ENCODE data around the gene YTHDC1. TPM values are rescaled to one million over a fixed set of nuclear protein-coding genes. Genes with fewer than 3 reads are reported as not detected.

The YTHDC1 gene
- total RNA-seq, 1 donor from 2014 or later: 110 TPM

GRCh38 chr4:68342134-68342533 lies 7.8 kb downstream of the YTHDC1 start:
- DNase-seq (ENCODE audit: low spot score): no peak
- Mint-ChIP-seq H3K4me3 (ENCODE audit: unreplicated experiment) (no peak overlapping the region), H3K27me3 (ENCODE audit: unreplicated experiment) (peaks cover 3% of the 10 kb centered on the region), H3K9me3 (ENCODE audit: unreplicated experiment) (no peaks in the 10 kb centered on the region), H3K27ac (ENCODE audit: unreplicated experiment) (peak overlapping the region; percentile 88), H3K36me3 (ENCODE audit: low read depth, unreplicated experiment) (peaks cover 15% of the 10 kb centered on the region), H3K4me1 (ENCODE audit: unreplicated experiment) (peaks cover 48% of the 10 kb centered on the region)
- TF ChIP-seq CTCF (IDR thresholded peaks at IDR 0.05; ENCODE audit: unreplicated experiment): no peak

- H3K27ac Mint-ChIP-seq (ENCODE audit: unreplicated experiment): no peak overlapping the region
- H3K9me3 Mint-ChIP-seq (ENCODE audit: unreplicated experiment): no peaks in the 10 kb centered on the region
- H3K4me1 Mint-ChIP-seq (ENCODE audit: unreplicated experiment): peaks cover 26% of the 10 kb centered on the region
- H3K4me3 Mint-ChIP-seq (ENCODE audit: unreplicated experiment): no peak overlapping the region
- DNase-seq (ENCODE audit: low spot score): no peak
- H3K27me3 Mint-ChIP-seq (ENCODE audit: unreplicated experiment): peaks cover 2% of the 10 kb centered on the region
- no peak for TF ChIP-seq CTCF (IDR thresholded peaks at IDR 0.05; ENCODE audit: unreplicated experiment)
- H3K36me3 Mint-ChIP-seq (ENCODE audit: low read depth, unreplicated experiment): peaks cover 7% of the 10 kb centered on the region
Observed at GRCh38 chr4:68338625-68339024, 11.3 kb downstream of the YTHDC1 start.

GRCh38 chr4:68337522-68337921 lies 12.4 kb downstream of the YTHDC1 start:
- H3K27ac Mint-ChIP-seq (ENCODE audit: unreplicated experiment): no peak overlapping the region
- H3K4me1 Mint-ChIP-seq (ENCODE audit: unreplicated experiment): peaks cover 26% of the 10 kb centered on the region
- H3K4me3 Mint-ChIP-seq (ENCODE audit: unreplicated experiment): no peak overlapping the region
- DNase-seq (ENCODE audit: low spot score): no peak
- H3K27me3 Mint-ChIP-seq (ENCODE audit: unreplicated experiment): peaks cover 2% of the 10 kb centered on the region
- no peak for TF ChIP-seq CTCF (IDR thresholded peaks at IDR 0.05; ENCODE audit: unreplicated experiment)
- H3K36me3 Mint-ChIP-seq (ENCODE audit: low read depth, unreplicated experiment): peaks cover 7% of the 10 kb centered on the region
- no peaks in the 10 kb centered on the region for H3K9me3 Mint-ChIP-seq (ENCODE audit: unreplicated experiment)

- Mint-ChIP-seq H3K4me3 (ENCODE audit: unreplicated experiment) (peak overlapping the region; percentile 13), H3K27ac (ENCODE audit: unreplicated experiment) (no peak overlapping the region), H3K27me3 (ENCODE audit: unreplicated experiment) (peaks cover 2% of the 10 kb centered on the region), H3K9me3 (ENCODE audit: unreplicated experiment) (no peaks in the 10 kb centered on the region), H3K36me3 (ENCODE audit: low read depth, unreplicated experiment) (peaks cover 10% of the 10 kb centered on the region), H3K4me1 (ENCODE audit: unreplicated experiment) (peaks cover 23% of the 10 kb centered on the region)
- DNase-seq (ENCODE audit: low spot score): no peak
- no peak for TF ChIP-seq CTCF (IDR thresholded peaks at IDR 0.05; ENCODE audit: unreplicated experiment)
Observed at GRCh38 chr4:68337004-68337403, 12.9 kb downstream of the YTHDC1 start.

GRCh38 chr4:68336530-68336929 lies 13.4 kb downstream of the YTHDC1 start:
- peaks cover 2% of the 10 kb centered on the region for H3K27me3 Mint-ChIP-seq (ENCODE audit: unreplicated experiment)
- no peak overlapping the region for H3K27ac Mint-ChIP-seq (ENCODE audit: unreplicated experiment)
- H3K9me3 Mint-ChIP-seq (ENCODE audit: unreplicated experiment): no peaks in the 10 kb centered on the region
- H3K4me1 Mint-ChIP-seq (ENCODE audit: unreplicated experiment): peaks cover 18% of the 10 kb centered on the region
- no peak for DNase-seq (ENCODE audit: low spot score)
- no peak overlapping the region for H3K4me3 Mint-ChIP-seq (ENCODE audit: unreplicated experiment)
- TF ChIP-seq CTCF (IDR thresholded peaks at IDR 0.05; ENCODE audit: unreplicated experiment): no peak
- peaks cover 13% of the 10 kb centered on the region for H3K36me3 Mint-ChIP-seq (ENCODE audit: low read depth, unreplicated experiment)

All from endothelial cell (in vitro differentiated cells).